Spinal cord (tissue), 10 donors: Measurements from ENCODE around the gene SPACA9. TPM values are rescaled to one million over a fixed set of nuclear protein-coding genes. Genes with fewer than 3 reads are reported as not detected.

Source experiments
- DNase-seq, 6 donors: peaks; one replicate each; pipeline versions ENCODE4 v3.0.0 to v3.0.0-alpha.2; 2013 to 2015; ENCODE audit warnings: low spot score in 6 of 6, low read depth in 4 of 6
- H3K27ac ChIP-seq: one replicate; pipeline ENCODE4 v1.5.1; 2013; ENCODE audit warnings: low read depth, low read length, control low read depth
- H3K27me3 ChIP-seq: one replicate; pipeline ENCODE4 v1.6.1; 2013; ENCODE audit warnings: low read length; ENCODE audit not compliant: control insufficient read depth, insufficient read depth
- H3K36me3 ChIP-seq: one replicate; pipeline ENCODE4 v1.6.1; 2013; ENCODE audit warnings: low read length; ENCODE audit not compliant: control insufficient read depth, insufficient read depth
- H3K4me1 ChIP-seq: one replicate; pipeline ENCODE4 v1.6.1; 2013; ENCODE audit warnings: low read length; ENCODE audit not compliant: control insufficient read depth, insufficient read depth
- H3K4me3 ChIP-seq: one replicate; pipeline ENCODE4 v1.5.1; 2013; ENCODE audit warnings: low read depth, low read length, control low read depth
- H3K9me3 ChIP-seq: one replicate; pipeline ENCODE4 v1.6.1; 2013; ENCODE audit warnings: low read length; ENCODE audit not compliant: control insufficient read depth, insufficient read depth
- WGBS: methylation state at CpG from one replicate; pipeline ENCODE4 v1.1.5; 2013; ENCODE audit warnings: missing lambda C conversion rate; ENCODE audit not compliant: insufficient coverage; 5-methylcytosine and 5-hydroxymethylcytosine counted together
- polyA plus RNA-seq, 2 donors: library from polyadenylated mRNA; unstranded; fragments of 120-200 nt; gene quantifications; one replicate each; pipeline ENCODE4 v1.2.1, GENCODE V29; 2013; ENCODE audit not compliant: insufficient read length in 2 of 2
- total RNA-seq, 2 donors: library from RNA; depleted of rRNA in 1 of 2; stranded (reverse); fragments of 120-200 nt in 1 of 2; fragments of >200 nt in 1 of 2; gene quantifications; one replicate each; pipeline versions ENCODE4 v1.2.3 to v1.2.4, GENCODE V29; 2013 to 2014
- donor health status: healthy.

Gene SPACA9
- total and polyA plus RNA-seq, 4 donors: 3.4 to 15.1 (median 12.0) TPM

DNA sequence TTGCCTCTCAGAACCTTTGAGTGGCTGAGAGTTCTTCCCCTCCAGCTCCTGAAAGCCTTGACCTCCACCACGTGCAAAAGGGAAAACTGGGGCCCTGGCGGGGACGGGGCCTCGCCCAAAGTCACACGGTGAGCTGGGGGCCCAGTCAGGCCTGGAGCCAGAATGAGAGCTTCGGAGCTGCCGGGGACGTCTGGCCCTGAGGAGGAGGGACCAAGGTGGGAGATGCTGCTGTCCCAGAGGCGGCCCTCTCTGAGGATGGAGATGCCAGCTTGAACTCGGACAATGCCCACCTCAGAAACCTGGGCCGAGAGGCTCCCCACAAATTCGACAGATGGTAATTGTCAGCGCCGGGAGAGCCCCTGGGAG is 1.3 kb upstream of the SPACA9 start:
- no peak overlapping the region for H3K27ac ChIP-seq
- no peak for DNase-seq
- H3K4me1 ChIP-seq: peaks cover 14% of the 10 kb centered on the region
- WGBS: 28% methylated on average over 13 of the region's 14 CpGs
- H3K27me3 ChIP-seq: no peaks in the 10 kb centered on the region
- peak overlapping the region; percentile 98 for H3K4me3 ChIP-seq
- H3K9me3 ChIP-seq: no peaks in the 10 kb centered on the region
- H3K36me3 ChIP-seq: peaks cover 9% of the 10 kb centered on the region

- Histone ChIP-seq H3K27ac (peak within 1 kb of the TSS; percentile 76), H3K4me3 (peak within 1 kb of the TSS; percentile 98), H3K27me3 (no peaks in the 10 kb centered on the region), H3K4me1 (peaks cover 14% of the 10 kb centered on the region), H3K36me3 (peaks cover 10% of the 10 kb centered on the region), H3K9me3 (no peaks in the 10 kb centered on the region)
- WGBS: under 1% methylated on average over 87 of the region's 89 CpGs
- peak; percentile 55 to 94 (median 67) for DNase-seq
Observed at GRCh38 chr9:132877824-132878694, 639 bp upstream of the SPACA9 start, which contains the start of gene AK8. AK8 (minus strand) TSS chr9:132878284; CDS start chr9:132878255, 29 bp downstream.

DNA sequence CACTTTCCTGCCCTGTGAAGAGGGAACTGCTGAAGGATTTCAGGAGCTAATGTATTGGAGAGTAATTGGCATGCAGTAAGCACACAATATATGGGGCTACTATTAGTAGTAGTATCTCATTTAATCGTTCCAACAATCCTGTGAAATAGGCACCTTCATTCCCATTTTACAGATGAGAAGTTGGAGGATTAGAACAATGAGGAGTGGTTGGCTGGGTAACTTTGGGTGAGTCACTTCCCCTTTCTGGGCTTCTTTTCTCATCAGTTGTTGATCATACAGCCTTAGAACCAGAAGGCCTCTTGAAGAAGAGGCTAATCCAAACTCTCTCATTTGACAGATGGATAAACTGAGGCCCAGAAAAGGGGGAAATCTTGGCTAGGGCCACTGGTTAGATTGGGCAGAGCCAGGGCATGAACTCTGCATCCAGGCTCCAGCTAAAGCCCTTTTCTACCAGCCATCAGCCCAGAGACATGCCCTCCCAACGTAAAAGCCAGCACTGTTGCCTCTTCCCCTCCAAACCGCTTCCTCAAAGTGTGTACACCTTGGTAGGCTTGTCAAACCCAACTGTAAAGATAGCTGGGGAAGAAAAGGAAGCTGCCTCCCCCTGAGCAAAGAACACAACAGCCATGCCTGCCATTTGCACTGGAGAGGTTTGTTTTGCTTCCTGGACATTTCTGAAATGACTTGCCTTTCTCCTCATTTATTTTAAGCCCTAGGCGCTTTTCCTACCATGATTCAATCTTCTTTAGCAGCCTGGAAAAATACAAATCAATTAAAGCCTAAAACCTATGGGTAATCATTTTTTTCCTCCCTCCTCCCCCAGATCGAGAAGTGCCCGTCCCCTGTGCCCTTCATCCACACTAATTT is 992 bp downstream of the SPACA9 start:
- H3K36me3 ChIP-seq: peaks cover 22% of the 10 kb centered on the region
- 94% methylated on average over 4 of the region's 6 CpGs for WGBS
- H3K9me3 ChIP-seq: no peaks in the 10 kb centered on the region
- peaks cover 14% of the 10 kb centered on the region for H3K4me1 ChIP-seq
- peak overlapping the region; percentile 98 for H3K4me3 ChIP-seq
- DNase-seq: no peak
- peak overlapping the region; percentile 76 for H3K27ac ChIP-seq
- H3K27me3 ChIP-seq: no peaks in the 10 kb centered on the region

- H3K27ac ChIP-seq: no peak overlapping the region
Observed at GRCh38 chr9:132880324-132880661, 1.6 kb downstream of the SPACA9 start.

DNA sequence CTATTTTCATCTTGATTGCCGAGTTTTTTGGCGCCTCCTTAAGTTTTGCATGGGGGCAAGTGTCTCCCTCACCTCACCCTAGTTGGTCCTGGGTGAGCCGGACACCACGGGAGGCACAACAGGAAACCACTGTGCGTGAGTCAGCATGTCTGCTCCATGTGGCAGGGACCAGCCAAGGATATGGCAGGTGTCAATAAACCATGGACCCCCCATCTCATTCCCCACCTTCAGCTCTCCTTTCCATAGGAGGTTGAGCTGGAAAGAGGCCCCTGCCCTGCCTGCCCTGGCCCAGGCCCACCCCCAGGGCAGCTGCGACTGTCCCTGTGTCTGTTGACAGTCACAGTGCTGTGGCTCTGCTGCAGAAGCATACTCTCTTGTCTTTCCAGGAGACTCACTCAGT is 3.1 kb downstream of the SPACA9 start:
- Histone ChIP-seq H3K4me3 (no peak overlapping the region), H3K4me1 (peaks cover 14% of the 10 kb centered on the region), H3K36me3 (peaks cover 31% of the 10 kb centered on the region), H3K27me3 (no peaks in the 10 kb centered on the region), H3K27ac (no peak overlapping the region), H3K9me3 (no peaks in the 10 kb centered on the region)
- no peak for DNase-seq
- WGBS: 89% methylated on average over 6 of the region's 6 CpGs

More at GRCh38 chr9:132880324-132880661, 1.6 kb downstream of the SPACA9 start:
- Histone ChIP-seq H3K36me3 (peaks cover 23% of the 10 kb centered on the region), H3K4me3 (no peak overlapping the region), H3K4me1 (peaks cover 14% of the 10 kb centered on the region), H3K27me3 (no peaks in the 10 kb centered on the region), H3K9me3 (no peaks in the 10 kb centered on the region)
- DNase-seq: no peak
- WGBS: 66% methylated on average over 6 of the region's 7 CpGs

DNA sequence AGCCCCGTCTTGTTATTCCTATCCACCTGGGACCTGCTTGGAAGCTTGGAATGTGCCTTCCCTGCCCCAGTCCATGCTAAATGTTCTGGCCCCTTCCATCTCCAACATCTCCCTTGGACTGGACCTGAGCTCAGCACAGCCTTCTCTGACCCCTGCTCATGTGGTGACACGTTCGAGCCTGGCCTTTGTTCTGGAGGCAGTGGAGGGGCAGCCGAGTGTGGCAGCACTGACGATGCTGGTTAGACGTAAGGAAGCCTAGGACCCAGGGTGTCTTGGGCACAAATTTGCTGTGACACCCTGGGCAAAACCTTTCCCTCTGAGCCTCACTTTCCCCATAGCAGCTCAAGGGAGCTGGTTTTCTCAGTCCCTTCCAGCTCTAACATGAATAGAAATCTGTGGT is 3.9 kb downstream of the SPACA9 start:
- no peak overlapping the region for H3K27ac ChIP-seq
- peaks cover 35% of the 10 kb centered on the region for H3K36me3 ChIP-seq
- H3K27me3 ChIP-seq: no peaks in the 10 kb centered on the region
- no peak for DNase-seq
- 61% methylated on average over 3 of the region's 6 CpGs for WGBS
- H3K9me3 ChIP-seq: no peaks in the 10 kb centered on the region
- peaks cover 9% of the 10 kb centered on the region for H3K4me1 ChIP-seq
- H3K4me3 ChIP-seq: no peak overlapping the region

GRCh38 chr9:132883349-132884294 is 4.9 kb downstream of the SPACA9 start:
- H3K9me3 ChIP-seq: no peaks in the 10 kb centered on the region
- peaks cover 45% of the 10 kb centered on the region for H3K36me3 ChIP-seq
- peaks cover 7% of the 10 kb centered on the region for H3K4me1 ChIP-seq
- DNase-seq: no peak
- no peaks in the 10 kb centered on the region for H3K27me3 ChIP-seq
- no peak overlapping the region for H3K4me3 ChIP-seq
- 95% methylated on average over 17 of the region's 27 CpGs for WGBS
- no peak overlapping the region for H3K27ac ChIP-seq

- no peak for DNase-seq
- Histone ChIP-seq H3K4me1 (no peaks in the 10 kb centered on the region), H3K27me3 (no peaks in the 10 kb centered on the region), H3K9me3 (no peaks in the 10 kb centered on the region), H3K27ac (no peak overlapping the region), H3K36me3 (peaks cover 51% of the 10 kb centered on the region), H3K4me3 (no peak overlapping the region)
- 78% methylated on average over 4 of the region's 9 CpGs for WGBS
Observed at GRCh38 chr9:132885720-132886333, 7.1 kb downstream of the SPACA9 start.

DNA sequence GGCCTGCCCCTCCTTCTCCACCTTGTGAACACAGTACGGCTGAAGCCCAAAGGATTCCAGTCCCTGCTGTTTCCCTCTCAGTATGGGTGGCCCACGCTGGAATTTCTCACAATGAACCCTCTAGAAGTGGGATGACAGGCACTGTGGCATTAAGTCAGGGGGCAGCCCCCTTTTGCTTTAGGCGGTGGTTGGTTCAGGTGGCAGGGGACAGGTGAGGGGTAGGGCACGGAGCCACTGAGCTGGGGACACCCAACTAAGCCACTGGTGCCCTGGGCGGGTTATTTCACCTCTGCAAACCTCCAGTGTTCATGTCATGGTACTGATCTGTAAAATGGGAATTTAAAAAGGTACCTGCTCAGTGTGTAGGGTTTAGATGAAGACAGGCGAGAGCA is 7.6 kb downstream of the SPACA9 start:
- 89% methylated on average over 5 of the region's 6 CpGs for WGBS
- H3K4me3 ChIP-seq: no peak overlapping the region
- peaks cover 51% of the 10 kb centered on the region for H3K36me3 ChIP-seq
- H3K9me3 ChIP-seq: no peaks in the 10 kb centered on the region
- DNase-seq: no peak
- no peaks in the 10 kb centered on the region for H3K4me1 ChIP-seq
- H3K27ac ChIP-seq: no peak overlapping the region
- H3K27me3 ChIP-seq: no peaks in the 10 kb centered on the region
